Endodermal cell (in vitro differentiated cells): ENCODE measurements around the gene ZNF574. TPM values are rescaled to one million over a fixed set of nuclear protein-coding genes. Genes with fewer than 3 reads are reported as not detected.

Source experiments
- DNase-seq: peaks from one replicate; pipeline ENCODE4 v3.0.0-alpha.2; 2017
- H3K27ac ChIP-seq: 2 replicates; pipeline ENCODE4 v1.5.1; 2013; ENCODE audit warnings: mild to moderate bottlenecking, low read depth, low read length, moderate library complexity
- H3K27me3 ChIP-seq: 2 replicates; pipeline ENCODE4 v1.6.1; 2013; ENCODE audit warnings: mild to moderate bottlenecking, low read length, moderate library complexity; ENCODE audit not compliant: insufficient read depth, control insufficient read depth, poor library complexity, severe bottlenecking
- H3K36me3 ChIP-seq: 2 replicates; pipeline ENCODE4 v1.7.0; 2013; ENCODE audit warnings: mild to moderate bottlenecking, low read length, moderate library complexity; ENCODE audit not compliant: control insufficient read depth, insufficient read depth
- H3K4me1 ChIP-seq: one replicate; pipeline ENCODE4 v1.7.0; 2013; ENCODE audit warnings: low read length; ENCODE audit not compliant: control insufficient read depth, insufficient read depth
- H3K4me3 ChIP-seq: 2 replicates; pipeline ENCODE4 v1.5.1; 2013; ENCODE audit warnings: mild to moderate bottlenecking, low read length, moderate library complexity
- H3K9ac ChIP-seq: 2 replicates; pipeline ENCODE4 v1.6.1; 2013; ENCODE audit warnings: mild to moderate bottlenecking, low read length, moderate library complexity; ENCODE audit not compliant: poor library complexity, severe bottlenecking; ENCODE audit errors: extremely low read depth
- H3K9me3 ChIP-seq: 2 replicates; pipeline ENCODE4 v1.6.1; 2013; ENCODE audit warnings: mild to moderate bottlenecking, low read length, moderate library complexity; ENCODE audit not compliant: control insufficient read depth
- H3K27ac Mint-ChIP-seq: 2 replicates; pipeline ENCODE4 v1.8.0; 2020; ENCODE audit warnings: mixed read lengths
- H3K27me3 Mint-ChIP-seq: 2 replicates; pipeline ENCODE4 v1.8.0; 2021; ENCODE audit warnings: mild to moderate bottlenecking, mixed read lengths; ENCODE audit not compliant: insufficient read depth
- H3K36me3 Mint-ChIP-seq: 2 replicates; pipeline ENCODE4 v1.8.0; 2020; ENCODE audit warnings: low read depth, mixed read lengths
- H3K4me1 Mint-ChIP-seq: 2 replicates; pipeline ENCODE4 v1.8.0; 2020; ENCODE audit warnings: mixed read lengths
- H3K4me3 Mint-ChIP-seq: 2 replicates; pipeline ENCODE4 v1.8.0; 2020; ENCODE audit warnings: mild to moderate bottlenecking, moderate library complexity, mixed read lengths
- H3K9me3 Mint-ChIP-seq: 2 replicates; pipeline ENCODE4 v1.8.0; 2020; ENCODE audit warnings: mild to moderate bottlenecking, mixed read lengths
- WGBS, 2 experiments: methylation state at CpG; one replicate each; pipeline versions ENCODE4 v1.1.5 to v1.1.7; 2013; ENCODE audit warnings: missing lambda C conversion rate in 2 of 2, mixed read lengths in 1 of 2; ENCODE audit not compliant: insufficient coverage in 1 of 2, insufficient read length in 1 of 2; 5-methylcytosine and 5-hydroxymethylcytosine counted together
- total RNA-seq, 2 donors: library from RNA; stranded (reverse); fragmentation: NEBNext Ultra II Directional in 1 of 2; extraction: Animal tissue kit (Norgen Biotek cat#: 25700) in 1 of 2; gene quantifications; 2 replicates in 1 of 2; 3 replicates in 1 of 2; pipeline ENCODE4 v1.2.1, GENCODE V29; 2021
- TF ChIP-seq, protein P1 (sequence below): fragments of 200-600 bp; sonication (generic); conservative IDR thresholded peaks from 2 replicates; pipeline ENCODE4 v1.5.0; 2021; ENCODE audit warnings: antibody characterized with exemption, mild to moderate bottlenecking

ZNF574 gene
- total RNA-seq, 2 donors from 2014 or later = 20.9 to 22.1 TPM

DNA sequence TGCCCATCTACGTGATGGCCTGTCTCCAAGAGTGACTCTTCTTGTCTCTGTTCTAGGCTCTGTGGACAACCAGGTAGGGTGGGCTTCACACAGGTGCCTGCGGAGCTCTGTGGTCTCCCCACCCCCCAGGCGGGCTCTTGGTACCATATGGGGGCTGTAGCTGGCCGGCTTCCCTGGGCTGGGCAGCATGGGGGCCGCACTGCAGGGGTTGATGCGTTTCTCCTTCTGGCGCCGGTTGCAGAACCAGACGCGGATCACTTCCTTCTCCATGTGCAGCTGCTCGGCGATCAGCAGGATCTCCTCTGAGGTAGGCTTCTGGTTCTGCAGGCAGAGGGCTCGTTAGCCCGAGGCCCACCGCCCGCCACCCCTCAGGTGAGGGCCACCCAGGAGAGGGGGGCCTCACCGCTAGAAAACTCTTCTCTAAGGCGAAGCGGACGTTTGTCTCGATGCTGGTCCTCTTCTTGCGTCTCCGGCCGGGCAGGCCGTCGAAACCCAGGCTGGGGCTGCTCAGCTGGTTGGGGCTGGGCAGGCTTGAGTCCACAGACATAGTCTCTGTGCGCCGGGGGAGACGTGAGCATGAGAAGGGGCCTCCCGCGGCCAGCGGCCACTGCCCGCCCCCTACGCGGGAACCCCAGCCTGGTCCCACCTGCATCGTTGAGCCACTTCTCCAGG lies 19.3 kb downstream of the ZNF574 start:
- H3K27me3 Mint-ChIP-seq = peaks cover 18% of the 10 kb centered on the region
- H3K9ac ChIP-seq = no peak overlapping the region
- no peaks in the 10 kb centered on the region for H3K36me3 ChIP-seq
- H3K27ac Mint-ChIP-seq = no peak overlapping the region
- no peaks in the 10 kb centered on the region for H3K27me3 ChIP-seq
- no peak overlapping the region for H3K27ac ChIP-seq
- TF ChIP-seq, protein P1, sequence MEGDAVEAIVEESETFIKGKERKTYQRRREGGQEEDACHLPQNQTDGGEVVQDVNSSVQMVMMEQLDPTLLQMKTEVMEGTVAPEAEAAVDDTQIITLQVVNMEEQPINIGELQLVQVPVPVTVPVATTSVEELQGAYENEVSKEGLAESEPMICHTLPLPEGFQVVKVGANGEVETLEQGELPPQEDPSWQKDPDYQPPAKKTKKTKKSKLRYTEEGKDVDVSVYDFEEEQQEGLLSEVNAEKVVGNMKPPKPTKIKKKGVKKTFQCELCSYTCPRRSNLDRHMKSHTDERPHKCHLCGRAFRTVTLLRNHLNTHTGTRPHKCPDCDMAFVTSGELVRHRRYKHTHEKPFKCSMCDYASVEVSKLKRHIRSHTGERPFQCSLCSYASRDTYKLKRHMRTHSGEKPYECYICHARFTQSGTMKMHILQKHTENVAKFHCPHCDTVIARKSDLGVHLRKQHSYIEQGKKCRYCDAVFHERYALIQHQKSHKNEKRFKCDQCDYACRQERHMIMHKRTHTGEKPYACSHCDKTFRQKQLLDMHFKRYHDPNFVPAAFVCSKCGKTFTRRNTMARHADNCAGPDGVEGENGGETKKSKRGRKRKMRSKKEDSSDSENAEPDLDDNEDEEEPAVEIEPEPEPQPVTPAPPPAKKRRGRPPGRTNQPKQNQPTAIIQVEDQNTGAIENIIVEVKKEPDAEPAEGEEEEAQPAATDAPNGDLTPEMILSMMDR = no peak
- no peak for DNase-seq
- H3K4me1 ChIP-seq = no peaks in the 10 kb centered on the region
- peaks cover 5% of the 10 kb centered on the region for H3K4me1 Mint-ChIP-seq
- no peaks in the 10 kb centered on the region for H3K9me3 Mint-ChIP-seq
- H3K4me3 Mint-ChIP-seq = no peak overlapping the region
- H3K36me3 Mint-ChIP-seq = no peaks in the 10 kb centered on the region
- no peaks in the 10 kb centered on the region for H3K9me3 ChIP-seq
- no peak overlapping the region for H3K4me3 ChIP-seq
- 93 to 96% methylated on average over 16 to 36 of the region's 36 CpGs for WGBS, 2 experiments

DNA sequence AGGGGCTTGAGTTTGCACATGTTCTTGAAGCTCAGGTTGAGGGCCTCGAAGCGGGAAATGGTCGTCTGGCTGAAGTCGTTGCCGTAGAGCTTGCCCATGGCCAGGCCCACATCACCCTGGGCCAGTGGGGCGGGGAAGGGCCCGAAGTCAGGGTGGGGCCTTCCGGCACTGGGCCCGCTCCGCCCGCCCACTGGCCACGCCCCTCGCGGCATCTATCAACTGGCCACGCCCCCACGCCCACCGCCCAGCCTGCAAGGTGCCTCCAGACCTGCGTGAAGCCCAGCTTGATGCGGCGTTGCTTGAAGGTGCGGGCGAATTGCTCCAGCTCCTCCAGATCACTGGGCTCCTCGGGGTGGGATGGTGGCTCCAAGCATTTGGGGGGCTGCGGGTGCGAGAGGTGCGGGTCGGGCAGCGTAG lies 19.9 kb downstream of the ZNF574 start:
- Mint-ChIP-seq H3K27ac (no peak overlapping the region), H3K4me3 (peak overlapping the region; percentile 43), H3K9me3 (no peaks in the 10 kb centered on the region), H3K4me1 (peaks cover 5% of the 10 kb centered on the region), H3K36me3 (no peaks in the 10 kb centered on the region), H3K27me3 (peaks cover 18% of the 10 kb centered on the region)
- Histone ChIP-seq H3K36me3 (no peaks in the 10 kb centered on the region), H3K27ac (no peak overlapping the region), H3K4me1 (no peaks in the 10 kb centered on the region), H3K4me3 (no peak overlapping the region), H3K27me3 (no peaks in the 10 kb centered on the region), H3K9me3 (no peaks in the 10 kb centered on the region), H3K9ac (no peak overlapping the region)
- TF ChIP-seq, protein P1 = no peak
- 62 to 100% methylated on average over 2 to 28 of the region's 28 CpGs for WGBS, 2 experiments
- DNase-seq = peak; percentile 96

DNA sequence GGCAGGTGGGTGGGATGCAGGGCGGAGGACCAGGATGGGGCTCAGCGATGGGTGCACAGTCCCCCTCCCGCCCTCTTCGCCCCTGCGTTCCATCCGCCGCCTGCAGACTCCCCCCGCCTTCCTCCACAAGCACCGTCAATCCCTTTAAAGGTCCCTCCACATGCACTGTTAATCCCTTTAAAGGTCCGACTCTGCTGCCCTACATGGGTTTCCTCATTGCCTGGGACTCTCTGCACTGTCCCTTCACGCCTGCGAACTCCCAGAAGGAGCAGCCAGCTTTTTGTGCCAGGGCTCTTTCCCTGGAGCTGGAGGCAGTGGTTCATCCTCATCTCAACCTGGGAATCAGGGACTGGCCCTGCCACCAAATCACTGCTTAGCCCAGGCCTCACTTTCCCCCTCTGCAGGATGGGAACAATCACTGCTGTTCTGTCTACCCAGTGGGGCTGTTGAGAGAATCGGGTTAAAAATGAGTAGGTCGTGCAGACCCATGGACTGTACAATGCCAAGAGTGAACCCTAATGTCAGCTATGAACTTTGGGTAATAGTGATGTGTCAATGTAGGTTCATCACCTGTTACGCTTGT lies 20.4 kb downstream of the ZNF574 start:
- Histone ChIP-seq H3K9ac (no peak overlapping the region), H3K4me3 (no peak overlapping the region), H3K36me3 (no peaks in the 10 kb centered on the region), H3K27me3 (no peaks in the 10 kb centered on the region), H3K27ac (no peak overlapping the region), H3K9me3 (no peaks in the 10 kb centered on the region), H3K4me1 (no peaks in the 10 kb centered on the region)
- Mint-ChIP-seq H3K27me3 (peaks cover 18% of the 10 kb centered on the region), H3K9me3 (no peaks in the 10 kb centered on the region), H3K4me1 (peaks cover 5% of the 10 kb centered on the region), H3K4me3 (peak overlapping the region; percentile 43), H3K27ac (no peak overlapping the region), H3K36me3 (no peaks in the 10 kb centered on the region)
- DNase-seq = no peak
- WGBS, 2 experiments = 90 to 95% methylated on average over 8 to 15 of the region's 15 CpGs
- TF ChIP-seq, protein P1 = peak; percentile 33
